ENCODE data around the gene HOXB8.

DNA sequence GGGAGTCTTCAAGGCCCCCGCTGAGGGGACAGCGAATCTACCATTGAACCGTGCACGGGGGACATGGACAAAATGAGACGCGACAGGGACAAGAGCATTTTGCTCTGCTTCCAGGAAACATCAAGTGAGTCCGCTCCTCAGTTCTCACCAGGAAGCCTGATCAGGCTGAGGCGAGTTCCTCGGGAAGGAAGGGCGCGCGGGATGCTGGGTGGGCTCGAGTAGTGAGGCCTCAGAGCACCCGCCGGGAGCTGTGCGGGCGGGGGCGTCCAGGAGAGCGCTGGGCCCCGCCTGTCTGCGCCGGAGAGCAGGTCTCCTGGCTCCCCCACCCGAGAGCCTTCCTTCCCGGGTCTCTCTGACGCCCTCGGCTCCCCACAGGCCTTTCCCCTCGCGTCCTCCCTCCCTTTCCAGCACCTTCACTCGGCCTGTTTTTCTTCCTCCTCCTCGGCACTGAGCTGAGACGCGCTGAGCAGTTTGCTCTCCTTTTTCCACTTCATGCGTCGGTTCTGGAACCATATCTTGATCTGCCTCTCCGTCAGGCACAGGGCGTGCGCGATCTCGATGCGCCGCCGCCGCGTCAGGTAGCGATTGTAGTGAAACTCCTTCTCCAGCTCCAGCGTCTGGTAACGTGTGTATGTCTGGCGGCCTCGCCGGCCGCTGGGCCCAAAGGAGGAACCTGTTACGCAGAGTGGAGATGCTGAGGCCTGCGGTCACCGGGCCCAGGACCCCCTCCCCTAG, 18.9 kb downstream of the HOXB8 start:
- TF ChIP-seq POLR2A (IDR thresholded peaks at IDR 0.05): no peak
- TF ChIP-seq, protein P1, sequence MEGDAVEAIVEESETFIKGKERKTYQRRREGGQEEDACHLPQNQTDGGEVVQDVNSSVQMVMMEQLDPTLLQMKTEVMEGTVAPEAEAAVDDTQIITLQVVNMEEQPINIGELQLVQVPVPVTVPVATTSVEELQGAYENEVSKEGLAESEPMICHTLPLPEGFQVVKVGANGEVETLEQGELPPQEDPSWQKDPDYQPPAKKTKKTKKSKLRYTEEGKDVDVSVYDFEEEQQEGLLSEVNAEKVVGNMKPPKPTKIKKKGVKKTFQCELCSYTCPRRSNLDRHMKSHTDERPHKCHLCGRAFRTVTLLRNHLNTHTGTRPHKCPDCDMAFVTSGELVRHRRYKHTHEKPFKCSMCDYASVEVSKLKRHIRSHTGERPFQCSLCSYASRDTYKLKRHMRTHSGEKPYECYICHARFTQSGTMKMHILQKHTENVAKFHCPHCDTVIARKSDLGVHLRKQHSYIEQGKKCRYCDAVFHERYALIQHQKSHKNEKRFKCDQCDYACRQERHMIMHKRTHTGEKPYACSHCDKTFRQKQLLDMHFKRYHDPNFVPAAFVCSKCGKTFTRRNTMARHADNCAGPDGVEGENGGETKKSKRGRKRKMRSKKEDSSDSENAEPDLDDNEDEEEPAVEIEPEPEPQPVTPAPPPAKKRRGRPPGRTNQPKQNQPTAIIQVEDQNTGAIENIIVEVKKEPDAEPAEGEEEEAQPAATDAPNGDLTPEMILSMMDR (IDR thresholded peaks at IDR 0.05): no peak
